ENCODE results near the gene NAALADL2. TPM values are rescaled to one million over a fixed set of nuclear protein-coding genes. Genes with fewer than 3 reads are reported as not detected.

The NAALADL2 gene
- total RNA-seq, 1 donor, result 13.4 TPM

DNA sequence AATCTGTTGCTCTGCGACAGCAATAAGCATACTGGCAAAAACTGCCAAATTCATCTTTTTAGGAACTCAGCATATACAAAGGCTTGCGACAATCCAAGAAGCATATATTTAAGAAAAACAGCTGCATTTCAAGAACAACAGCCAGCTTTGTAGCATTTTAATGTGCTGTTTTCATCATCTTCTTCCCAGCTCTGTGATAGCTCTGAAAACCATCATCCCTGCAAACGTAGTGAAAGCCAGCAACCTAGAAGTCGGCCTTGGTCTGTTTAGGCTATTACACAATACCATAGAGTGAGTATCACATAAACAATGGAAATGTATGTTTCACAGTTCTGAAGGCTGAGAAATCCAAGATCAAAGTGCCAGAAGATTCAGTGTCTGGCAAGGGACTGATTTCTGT, 187.5 kb downstream of the NAALADL2 start:
- TF ChIP-seq, protein P1, sequence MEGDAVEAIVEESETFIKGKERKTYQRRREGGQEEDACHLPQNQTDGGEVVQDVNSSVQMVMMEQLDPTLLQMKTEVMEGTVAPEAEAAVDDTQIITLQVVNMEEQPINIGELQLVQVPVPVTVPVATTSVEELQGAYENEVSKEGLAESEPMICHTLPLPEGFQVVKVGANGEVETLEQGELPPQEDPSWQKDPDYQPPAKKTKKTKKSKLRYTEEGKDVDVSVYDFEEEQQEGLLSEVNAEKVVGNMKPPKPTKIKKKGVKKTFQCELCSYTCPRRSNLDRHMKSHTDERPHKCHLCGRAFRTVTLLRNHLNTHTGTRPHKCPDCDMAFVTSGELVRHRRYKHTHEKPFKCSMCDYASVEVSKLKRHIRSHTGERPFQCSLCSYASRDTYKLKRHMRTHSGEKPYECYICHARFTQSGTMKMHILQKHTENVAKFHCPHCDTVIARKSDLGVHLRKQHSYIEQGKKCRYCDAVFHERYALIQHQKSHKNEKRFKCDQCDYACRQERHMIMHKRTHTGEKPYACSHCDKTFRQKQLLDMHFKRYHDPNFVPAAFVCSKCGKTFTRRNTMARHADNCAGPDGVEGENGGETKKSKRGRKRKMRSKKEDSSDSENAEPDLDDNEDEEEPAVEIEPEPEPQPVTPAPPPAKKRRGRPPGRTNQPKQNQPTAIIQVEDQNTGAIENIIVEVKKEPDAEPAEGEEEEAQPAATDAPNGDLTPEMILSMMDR (IDR thresholded peaks at IDR 0.05; ENCODE audit: insufficient read depth, low read depth, low read length), result no peak

DNA sequence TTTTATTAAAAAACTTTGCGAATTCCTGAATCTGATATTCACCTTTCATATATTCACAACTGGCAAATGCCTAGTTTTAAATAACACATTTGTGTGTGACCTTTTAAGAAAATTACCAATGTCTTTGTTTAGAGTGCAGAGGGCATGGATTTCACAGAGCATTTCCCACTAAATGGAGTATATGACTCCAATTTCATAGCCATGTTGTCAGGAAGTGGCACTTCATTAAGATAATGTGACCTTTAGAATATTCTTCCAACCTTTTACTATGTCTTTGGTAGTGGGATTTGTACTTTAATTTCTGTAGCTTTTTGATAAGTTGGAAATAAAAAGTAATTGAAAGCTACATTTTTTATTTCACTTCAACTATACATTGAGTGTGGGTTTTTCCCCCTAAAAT, 188.7 kb downstream of the NAALADL2 start:
- TF ChIP-seq, protein P1 (IDR thresholded peaks at IDR 0.05; ENCODE audit: insufficient read depth, low read depth, low read length), result no peak
- DNase-seq (ENCODE audit: low read depth), result no peak

More for the DNA sequence above, 187.5 kb downstream of the NAALADL2 start:
- peak; percentile 70 for DNase-seq (ENCODE audit: low read depth)
- no peak overlapping the region for H3K4me3 ChIP-seq (ENCODE audit: low read depth, low read length)

DNA sequence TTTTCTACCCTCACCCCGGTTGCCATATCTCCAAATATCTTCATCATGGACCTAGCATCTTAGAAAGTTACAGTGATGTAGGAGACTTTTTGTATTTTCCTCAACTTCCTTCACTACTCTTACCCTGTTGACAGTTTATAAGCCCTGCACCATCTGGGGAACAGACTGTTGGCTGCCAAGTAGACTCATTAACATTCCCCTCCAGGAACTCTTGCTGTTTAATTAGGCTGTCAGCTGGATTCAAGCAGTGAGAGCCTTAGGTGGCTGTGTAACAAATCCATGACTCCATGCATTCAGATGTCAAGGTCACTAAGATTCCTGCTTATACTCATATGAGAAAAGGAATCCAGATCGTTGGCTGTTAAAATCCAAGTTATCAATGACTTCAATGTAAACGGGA, 198.3 kb downstream of the NAALADL2 start:
- H3K4me3 ChIP-seq (ENCODE audit: low read depth, low read length), result no peak overlapping the region
- TF ChIP-seq, protein P1 (IDR thresholded peaks at IDR 0.05; ENCODE audit: insufficient read depth, low read depth, low read length), result no peak
- no peak for DNase-seq (ENCODE audit: low read depth)

More for the DNA sequence above, 188.7 kb downstream of the NAALADL2 start:
- no peak overlapping the region for H3K4me3 ChIP-seq (ENCODE audit: low read depth, low read length)

DNA sequence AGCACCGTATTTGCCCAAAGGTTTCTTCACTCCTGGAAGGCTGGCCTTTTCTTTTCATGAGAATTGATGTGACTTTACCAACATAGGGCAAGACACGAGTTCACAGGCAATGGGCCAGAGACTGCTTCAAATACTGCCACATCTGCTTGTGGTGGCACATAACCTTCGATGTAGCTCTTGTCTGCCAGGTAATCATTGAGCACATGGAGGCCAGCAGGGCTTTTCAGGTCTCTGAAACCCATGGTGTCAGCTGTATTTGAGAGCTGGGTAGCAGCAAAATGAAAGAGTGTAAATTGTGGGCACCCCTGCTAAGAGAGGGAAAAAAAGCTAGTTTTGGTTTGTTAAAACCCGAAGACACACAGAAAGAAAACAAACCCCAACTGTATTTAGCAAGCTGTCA, 200.7 kb downstream of the NAALADL2 start:
- DNase-seq (ENCODE audit: low read depth), result no peak
- TF ChIP-seq, protein P1 (IDR thresholded peaks at IDR 0.05; ENCODE audit: insufficient read depth, low read depth, low read length), result no peak
- no peak overlapping the region for H3K4me3 ChIP-seq (ENCODE audit: low read depth, low read length)

DNA sequence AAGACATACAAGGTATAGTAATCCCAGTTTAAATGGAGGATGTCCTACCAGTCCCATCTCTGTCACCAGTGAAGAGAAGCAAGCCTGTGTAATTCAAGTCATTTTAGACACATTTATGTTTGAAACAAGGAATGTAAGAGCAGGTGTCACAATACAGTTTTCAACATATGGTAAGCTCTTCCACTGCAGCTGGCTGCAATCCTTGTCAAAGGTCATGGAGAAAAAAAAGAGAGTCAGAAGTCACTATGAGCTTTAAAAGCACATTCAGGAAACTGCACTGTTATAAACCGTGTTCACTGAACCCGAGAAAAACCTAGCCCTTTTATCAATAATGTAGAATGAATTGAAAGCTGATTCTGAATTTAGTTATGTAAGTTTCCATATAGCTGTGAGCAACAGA, 206.4 kb downstream of the NAALADL2 start:
- TF ChIP-seq, protein P1 (IDR thresholded peaks at IDR 0.05; ENCODE audit: insufficient read depth, low read depth, low read length), result no peak
- H3K4me3 ChIP-seq (ENCODE audit: low read depth, low read length), result no peak overlapping the region
- DNase-seq (ENCODE audit: low read depth), result peak; percentile 34

DNA sequence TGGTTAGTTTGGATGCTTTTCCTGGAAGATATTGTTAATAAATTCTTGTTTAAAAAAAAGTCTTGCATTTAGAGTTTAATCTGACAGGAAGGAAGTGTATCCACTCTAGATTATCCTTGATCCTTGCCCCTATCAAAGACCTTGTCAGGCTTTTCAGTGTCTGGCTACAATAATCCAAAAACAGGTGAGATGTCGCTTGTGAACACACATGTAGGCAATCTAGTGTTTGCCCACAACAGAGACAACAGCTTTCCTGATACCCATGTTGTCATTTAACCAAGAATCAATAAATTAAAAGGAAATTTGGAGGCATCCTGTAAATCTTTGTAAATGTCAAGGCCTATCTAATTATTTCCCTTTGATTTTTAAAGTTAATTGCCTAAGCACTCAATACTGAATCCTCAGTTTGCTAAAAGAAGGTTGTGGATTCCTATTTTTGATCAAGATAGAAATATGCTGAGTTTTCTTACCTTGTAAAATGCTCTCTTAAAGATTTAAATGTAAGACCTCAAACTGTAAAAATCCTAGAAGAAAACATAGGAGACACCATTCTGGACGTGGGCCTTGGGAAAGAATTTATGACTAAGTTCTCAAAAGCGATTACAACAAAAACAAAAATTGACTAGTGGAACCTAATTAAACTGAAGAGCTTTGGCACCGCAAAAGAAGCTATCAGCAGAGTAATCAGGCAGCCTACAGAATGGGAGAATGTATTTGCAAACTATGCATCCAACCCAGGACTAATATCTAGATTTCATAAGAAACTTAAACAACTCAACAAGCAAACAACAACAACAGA, 207.7 kb downstream of the NAALADL2 start:
- H3K4me3 ChIP-seq (ENCODE audit: low read depth, low read length), result no peak overlapping the region
- peak; percentile 86 for DNase-seq (ENCODE audit: low read depth)
- TF ChIP-seq, protein P1 (IDR thresholded peaks at IDR 0.05; ENCODE audit: insufficient read depth, low read depth, low read length), result no peak

Data from fibroblast of villous mesenchyme (primary cell).